Measurements from ENCODE around the gene ABCA4.

GRCh38 chr1:94067196-94067595, 53.8 kb downstream of the ABCA4 start:
- TF ChIP-seq TEAD4 (IDR thresholded peaks at IDR 0.05) (no peak), EP300 (IDR thresholded peaks at IDR 0.05; ENCODE audit: borderline replicate concordance) (no peak), MAX (IDR thresholded peaks at IDR 0.05) (no peak), YY1 (IDR thresholded peaks at IDR 0.05; ENCODE audit: low read depth) (no peak), CREB1 (IDR thresholded peaks at IDR 0.05; ENCODE audit: low read depth) (no peak), TAF1 (IDR thresholded peaks at IDR 0.05; ENCODE audit: low read depth) (no peak), USF1 (IDR thresholded peaks at IDR 0.05) (no peak), REST (IDR thresholded peaks at IDR 0.05; ENCODE audit: low read depth) (no peak), EGR1 (IDR thresholded peaks at IDR 0.05) (no peak)
